GM19395 (cell line): ENCODE data around the gene ATP13A3.

ENCODE experiments used
- ATAC-seq: cut with Tn5 transposase; IDR thresholded peaks from one replicate; pipeline ENCODE4 v1.9.1; 2021; ENCODE audit warnings: mild to moderate bottlenecking, moderate library complexity; ENCODE audit not compliant: unreplicated experiment

The ATP13A3 gene

GRCh38 chr3:194396539-194396858, 90.3 kb downstream of the ATP13A3 start:
- ATAC-seq: no peak

GRCh38 chr3:194395778-194396538, 90.8 kb downstream of the ATP13A3 start:
- no peak for ATAC-seq

GRCh38 chr3:194395212-194395611, 91.6 kb downstream of the ATP13A3 start:
- ATAC-seq: no peak

GRCh38 chr3:194392576-194392975, 94.2 kb downstream of the ATP13A3 start:
- ATAC-seq: no peak

- ATAC-seq: no peak
Measured at GRCh38 chr3:194390835-194391234, 96.0 kb downstream of the ATP13A3 start.

- ATAC-seq: no peak
Measured at GRCh38 chr3:194389269-194389668, 97.5 kb downstream of the ATP13A3 start.

DNA sequence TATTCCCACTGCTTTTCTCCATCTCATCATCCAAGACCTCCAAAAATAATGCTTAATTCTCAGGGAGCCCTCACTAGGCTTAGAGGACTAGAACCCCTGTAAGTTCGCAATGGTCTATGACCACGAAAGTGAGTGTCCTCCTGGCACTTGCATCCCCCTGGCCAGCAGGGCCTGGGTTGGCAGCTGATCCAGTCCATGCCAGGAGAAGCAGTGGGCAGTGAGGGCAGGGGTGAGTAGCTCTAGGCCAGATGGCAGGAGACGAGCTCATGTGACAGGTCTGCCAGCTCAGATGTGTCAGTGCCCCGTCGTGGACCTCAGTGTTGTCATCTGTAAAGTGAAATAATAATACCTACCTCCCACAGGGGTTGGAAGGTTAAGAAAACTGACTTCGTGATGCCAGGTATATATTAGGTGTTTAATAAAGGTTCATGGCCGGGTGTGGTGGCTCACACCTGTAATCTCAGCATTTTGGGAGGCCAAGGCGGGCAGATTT, 98.8 kb downstream of the ATP13A3 start:
- no peak for ATAC-seq

GRCh38 chr3:194387276-194387675, 99.5 kb downstream of the ATP13A3 start:
- no peak for ATAC-seq

- ATAC-seq: no peak
Measured at GRCh38 chr3:194386648-194387047, 100.2 kb downstream of the ATP13A3 start.

DNA sequence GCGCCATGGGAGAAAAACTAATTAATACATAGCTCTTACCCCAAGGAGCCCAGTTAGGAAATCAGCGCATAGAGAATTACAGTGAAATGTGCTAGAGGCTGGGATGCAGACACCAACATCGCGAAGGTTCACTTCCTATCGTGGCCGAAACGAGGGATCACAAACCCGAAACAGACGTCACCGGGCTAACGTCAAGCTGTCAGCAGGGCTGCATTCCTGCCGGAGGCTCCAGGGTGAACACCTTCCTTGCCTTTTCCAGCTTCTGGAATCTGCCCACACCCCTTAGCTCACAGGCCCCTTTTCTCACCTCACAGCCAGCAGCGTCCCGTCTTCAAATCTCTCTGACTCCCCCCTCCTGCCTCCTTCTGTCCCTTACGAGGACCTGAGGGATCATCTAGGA, 100.7 kb downstream of the ATP13A3 start:
- ATAC-seq: no peak

DNA sequence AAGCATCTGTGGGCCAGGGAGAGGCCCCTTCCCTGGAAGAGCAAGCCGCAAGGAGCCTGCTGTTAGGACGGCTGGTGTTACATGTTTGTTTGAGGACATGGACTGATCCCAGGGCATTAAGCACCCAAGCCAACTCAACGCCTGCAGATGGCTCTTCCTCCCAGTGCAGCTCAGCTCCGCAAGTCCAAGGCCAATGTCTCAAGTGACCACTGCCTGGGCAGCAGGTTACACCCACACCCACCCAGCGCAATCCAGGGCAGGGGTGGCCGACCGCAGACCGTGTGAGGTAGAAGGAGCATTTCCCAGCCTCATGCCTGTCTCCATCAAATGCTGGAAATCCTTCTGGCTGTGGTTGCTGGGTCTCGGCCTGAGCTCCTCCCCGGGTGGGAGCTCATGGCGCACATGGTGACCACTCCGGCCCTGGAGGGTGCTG, 102.2 kb downstream of the ATP13A3 start:
- ATAC-seq: no peak

DNA sequence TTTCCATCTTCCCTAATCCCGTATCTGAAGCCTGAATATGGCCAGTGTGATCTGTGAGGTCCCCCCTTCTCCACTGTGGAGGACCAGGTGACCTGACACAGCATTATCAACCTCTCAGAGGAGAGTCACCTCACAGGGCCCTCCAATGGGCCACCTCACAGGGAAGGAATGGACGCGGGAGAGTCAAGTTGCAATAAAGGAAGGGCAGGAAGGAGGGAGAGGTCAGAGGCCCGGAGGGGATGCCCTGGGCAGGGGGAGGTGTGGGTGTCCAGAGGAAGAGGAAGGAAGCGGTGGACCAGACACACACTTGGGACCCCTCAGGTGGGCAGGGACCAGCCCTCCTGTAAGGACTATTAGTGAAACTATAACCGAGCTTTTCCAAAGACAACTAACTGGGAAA, 102.6 kb downstream of the ATP13A3 start:
- no peak for ATAC-seq

- no peak for ATAC-seq
Measured at GRCh38 chr3:194383276-194383940, 103.4 kb downstream of the ATP13A3 start.

GRCh38 chr3:194382892-194383223, 103.9 kb downstream of the ATP13A3 start:
- ATAC-seq: no peak

DNA sequence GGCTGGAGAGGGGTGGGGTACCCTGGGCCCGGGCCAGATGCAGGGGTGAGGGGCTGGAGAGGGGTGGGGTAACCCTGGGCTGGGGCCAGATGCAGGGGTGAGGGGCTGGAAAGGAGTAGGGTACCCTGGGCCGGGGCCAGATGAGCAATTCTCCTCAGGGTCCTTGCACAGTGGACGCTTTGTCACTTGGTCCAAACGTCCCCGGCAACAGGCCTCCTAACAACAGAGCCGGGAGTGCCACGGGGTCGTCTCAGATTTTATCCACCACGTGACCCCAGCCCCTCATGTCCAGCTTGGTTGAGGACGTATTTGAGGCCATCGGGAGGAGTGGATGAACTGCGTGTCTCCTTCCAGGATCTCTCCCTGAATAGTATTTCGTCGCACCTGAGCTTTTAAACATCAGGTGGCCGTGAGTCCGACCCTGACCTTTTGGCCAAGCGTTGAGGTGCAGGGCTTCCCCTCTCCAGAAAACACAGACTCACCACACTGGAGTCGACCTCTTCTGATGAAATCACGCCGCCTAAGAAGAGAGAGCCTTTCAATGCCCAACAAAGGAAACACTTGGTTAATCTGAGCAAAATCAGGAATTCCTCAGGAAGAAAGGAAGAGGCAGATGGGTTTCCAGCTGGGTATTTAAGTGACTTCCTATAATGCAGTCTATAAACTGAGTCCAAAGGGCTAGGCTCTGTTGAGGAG, 104.5 kb downstream of the ATP13A3 start:
- ATAC-seq: no peak

DNA sequence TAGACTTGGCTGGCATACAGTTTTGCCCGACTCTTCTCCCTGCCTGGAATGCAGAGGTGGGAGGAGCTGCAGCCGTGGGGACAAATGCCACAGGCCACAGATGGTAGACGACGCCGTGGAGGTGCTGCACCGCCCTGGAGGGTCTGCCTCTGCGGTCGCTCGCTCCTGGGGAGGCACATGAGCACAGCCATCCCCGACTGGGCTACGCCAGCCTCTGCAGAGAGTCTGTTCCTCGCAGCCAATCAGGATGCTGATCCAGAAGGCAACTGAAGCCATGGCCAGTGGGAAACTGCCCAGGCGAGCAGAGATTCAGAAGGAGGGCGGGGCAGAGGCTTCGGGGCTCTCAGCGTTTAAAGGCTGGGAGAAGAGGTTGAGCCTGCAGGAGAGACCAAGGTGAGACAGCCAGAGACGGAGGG, 105.3 kb downstream of the ATP13A3 start:
- no peak for ATAC-seq

- no peak for ATAC-seq
Measured at GRCh38 chr3:194380326-194380725, 106.5 kb downstream of the ATP13A3 start.

GRCh38 chr3:194379651-194380050, 107.2 kb downstream of the ATP13A3 start:
- no peak for ATAC-seq

DNA sequence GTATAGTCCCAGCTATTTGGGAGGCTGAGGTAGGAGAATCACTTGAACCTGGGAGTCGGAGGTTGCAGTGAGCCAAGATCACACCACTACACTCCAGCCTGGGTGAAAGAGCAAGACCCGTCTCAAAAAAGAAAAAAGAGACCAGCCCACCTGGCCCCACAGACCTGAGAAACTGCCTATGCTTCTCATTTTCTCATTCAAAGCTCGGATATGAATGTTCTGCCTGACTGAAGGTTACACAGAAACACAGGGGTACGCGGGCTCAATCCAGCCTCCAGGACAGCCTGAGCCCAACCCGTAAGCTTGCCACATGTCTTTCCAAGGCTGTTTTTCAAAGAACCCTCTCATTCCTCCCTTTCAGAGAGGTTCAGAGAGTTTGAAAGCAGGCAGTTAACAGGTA, 107.6 kb downstream of the ATP13A3 start:
- ATAC-seq: no peak

- no peak for ATAC-seq
Measured at GRCh38 chr3:194377708-194378107, 109.1 kb downstream of the ATP13A3 start.

DNA sequence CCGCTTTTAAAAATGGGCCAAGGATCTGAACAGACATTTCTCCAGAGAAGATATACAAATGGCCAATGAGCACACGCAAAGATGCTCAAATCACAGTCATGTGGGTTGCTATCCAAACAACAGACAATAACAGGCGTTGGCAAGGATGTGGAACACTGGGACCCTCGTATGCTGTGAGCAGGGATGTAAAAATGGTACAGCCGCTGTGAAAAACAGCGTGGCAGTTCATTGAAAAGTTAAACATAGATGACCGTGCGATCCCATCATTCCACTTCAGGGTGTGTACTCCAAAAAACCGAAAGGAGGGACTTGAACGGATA, 110.6 kb downstream of the ATP13A3 start:
- ATAC-seq: no peak
